ENCODE data around the gene OR56A3.

DNA sequence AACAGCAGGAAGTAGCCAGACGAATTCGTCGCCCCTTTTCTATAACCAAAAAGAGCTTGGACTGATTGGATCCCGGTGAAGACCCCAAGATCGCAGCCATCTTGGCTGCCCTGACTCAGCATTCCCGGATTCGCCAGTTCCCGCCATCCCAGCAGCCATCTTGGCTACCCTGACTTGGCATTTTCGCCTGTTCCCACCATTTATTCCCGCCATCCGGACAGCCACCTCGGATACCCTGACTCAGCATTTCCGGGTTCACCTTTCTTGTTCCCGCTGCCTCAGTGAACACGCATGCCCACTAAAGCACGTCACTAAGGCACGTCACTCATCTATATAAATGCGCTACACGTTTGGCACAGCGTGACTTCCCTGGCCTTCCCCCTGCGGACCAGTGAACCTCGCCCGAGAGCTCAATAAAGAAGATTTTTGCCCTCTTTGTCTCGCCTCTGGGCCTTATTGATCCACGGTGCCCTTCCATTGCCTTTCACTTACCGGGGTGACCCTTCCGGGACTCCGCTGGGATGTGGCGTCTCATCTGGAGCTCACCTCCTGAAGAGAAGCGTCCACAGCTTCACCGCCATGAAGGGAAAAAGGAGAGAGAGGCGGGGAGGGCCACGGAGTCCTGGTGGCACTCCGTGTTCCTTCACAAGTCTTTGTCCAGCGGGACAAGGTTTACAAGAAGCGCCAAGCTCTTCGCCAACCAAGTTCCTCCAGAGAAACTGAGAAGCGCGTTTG, 4.0 kb upstream of the OR56A3 start:
- TF ChIP-seq, protein P1, sequence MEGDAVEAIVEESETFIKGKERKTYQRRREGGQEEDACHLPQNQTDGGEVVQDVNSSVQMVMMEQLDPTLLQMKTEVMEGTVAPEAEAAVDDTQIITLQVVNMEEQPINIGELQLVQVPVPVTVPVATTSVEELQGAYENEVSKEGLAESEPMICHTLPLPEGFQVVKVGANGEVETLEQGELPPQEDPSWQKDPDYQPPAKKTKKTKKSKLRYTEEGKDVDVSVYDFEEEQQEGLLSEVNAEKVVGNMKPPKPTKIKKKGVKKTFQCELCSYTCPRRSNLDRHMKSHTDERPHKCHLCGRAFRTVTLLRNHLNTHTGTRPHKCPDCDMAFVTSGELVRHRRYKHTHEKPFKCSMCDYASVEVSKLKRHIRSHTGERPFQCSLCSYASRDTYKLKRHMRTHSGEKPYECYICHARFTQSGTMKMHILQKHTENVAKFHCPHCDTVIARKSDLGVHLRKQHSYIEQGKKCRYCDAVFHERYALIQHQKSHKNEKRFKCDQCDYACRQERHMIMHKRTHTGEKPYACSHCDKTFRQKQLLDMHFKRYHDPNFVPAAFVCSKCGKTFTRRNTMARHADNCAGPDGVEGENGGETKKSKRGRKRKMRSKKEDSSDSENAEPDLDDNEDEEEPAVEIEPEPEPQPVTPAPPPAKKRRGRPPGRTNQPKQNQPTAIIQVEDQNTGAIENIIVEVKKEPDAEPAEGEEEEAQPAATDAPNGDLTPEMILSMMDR (IDR thresholded peaks at IDR 0.05), result no peak
- TF ChIP-seq POLR2AphosphoS5 (IDR thresholded peaks at IDR 0.05; ENCODE audit: low read depth, low read length) (no peak), SIN3A (IDR thresholded peaks at IDR 0.05; ENCODE audit: borderline replicate concordance, insufficient read depth, low read depth, low read length) (no peak), TCF7L2 (IDR thresholded peaks at IDR 0.05; ENCODE audit: low read depth, low read length) (no peak)
- TF ChIP-seq, protein P2, sequence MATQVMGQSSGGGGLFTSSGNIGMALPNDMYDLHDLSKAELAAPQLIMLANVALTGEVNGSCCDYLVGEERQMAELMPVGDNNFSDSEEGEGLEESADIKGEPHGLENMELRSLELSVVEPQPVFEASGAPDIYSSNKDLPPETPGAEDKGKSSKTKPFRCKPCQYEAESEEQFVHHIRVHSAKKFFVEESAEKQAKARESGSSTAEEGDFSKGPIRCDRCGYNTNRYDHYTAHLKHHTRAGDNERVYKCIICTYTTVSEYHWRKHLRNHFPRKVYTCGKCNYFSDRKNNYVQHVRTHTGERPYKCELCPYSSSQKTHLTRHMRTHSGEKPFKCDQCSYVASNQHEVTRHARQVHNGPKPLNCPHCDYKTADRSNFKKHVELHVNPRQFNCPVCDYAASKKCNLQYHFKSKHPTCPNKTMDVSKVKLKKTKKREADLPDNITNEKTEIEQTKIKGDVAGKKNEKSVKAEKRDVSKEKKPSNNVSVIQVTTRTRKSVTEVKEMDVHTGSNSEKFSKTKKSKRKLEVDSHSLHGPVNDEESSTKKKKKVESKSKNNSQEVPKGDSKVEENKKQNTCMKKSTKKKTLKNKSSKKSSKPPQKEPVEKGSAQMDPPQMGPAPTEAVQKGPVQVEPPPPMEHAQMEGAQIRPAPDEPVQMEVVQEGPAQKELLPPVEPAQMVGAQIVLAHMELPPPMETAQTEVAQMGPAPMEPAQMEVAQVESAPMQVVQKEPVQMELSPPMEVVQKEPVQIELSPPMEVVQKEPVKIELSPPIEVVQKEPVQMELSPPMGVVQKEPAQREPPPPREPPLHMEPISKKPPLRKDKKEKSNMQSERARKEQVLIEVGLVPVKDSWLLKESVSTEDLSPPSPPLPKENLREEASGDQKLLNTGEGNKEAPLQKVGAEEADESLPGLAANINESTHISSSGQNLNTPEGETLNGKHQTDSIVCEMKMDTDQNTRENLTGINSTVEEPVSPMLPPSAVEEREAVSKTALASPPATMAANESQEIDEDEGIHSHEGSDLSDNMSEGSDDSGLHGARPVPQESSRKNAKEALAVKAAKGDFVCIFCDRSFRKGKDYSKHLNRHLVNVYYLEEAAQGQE (IDR thresholded peaks at IDR 0.05; ENCODE audit: insufficient read depth in 1 of 2, low read depth in 2 of 2, low read length in 1 of 2), result no peak

Measured in Panc1 (cell line).